Measurements from ENCODE around the gene SLC5A12. TPM values are rescaled to one million over a fixed set of nuclear protein-coding genes. Genes with fewer than 3 reads are reported as not detected.

SLC5A12 gene
- under 1 TPM in 1 of 6 donors, not detected in 5; 0.24 TPM for total RNA-seq
- polyA plus RNA-seq, result not detected

- DNase-seq (no peak), FAIRE-seq (no peak), ATAC-seq (no peak)
- Histone ChIP-seq H3K4me3 (no peak within 1 kb of the TSS), H3K27me3 (no peaks in the 10 kb centered on the region), H3K27ac (no peak within 1 kb of the TSS), H3K9me3 (no peaks in the 10 kb centered on the region), H3K4me1 (no peaks in the 10 kb centered on the region), H3K36me3 (no peaks in the 10 kb centered on the region)
- intact Hi-C loops (cut with DNase I), result no loop called here
- TF ChIP-seq CTCF (IDR thresholded peaks at IDR 0.05), result no peak
- 7 to 12% methylated on average over 3 of the region's 3 CpGs for WGBS, 2 donors
Observed at GRCh38 chr11:26721948-26722475, at the start of gene SLC5A12. Gene SLC5A12 (minus strand): TSS chr11:26722060. CDS start chr11:26721714, 346 bp downstream.

- Histone ChIP-seq H3K27ac (no peak overlapping the region), H3K4me1 (no peaks in the 10 kb centered on the region), H3K36me3 (no peaks in the 10 kb centered on the region), H3K27me3 (no peaks in the 10 kb centered on the region), H3K4me3 (no peak overlapping the region), H3K9me3 (no peaks in the 10 kb centered on the region)
- no peak for DNase-seq
- no peak for ATAC-seq
- intact Hi-C loops (cut with DNase I), result no loop called here
- no peak for TF ChIP-seq CTCF (IDR thresholded peaks at IDR 0.05)
- FAIRE-seq, result no peak
Observed at GRCh38 chr11:26769027-26769426, 47.2 kb upstream of the SLC5A12 start.

- H3K9me3 ChIP-seq, result no peaks in the 10 kb centered on the region
- no peaks in the 10 kb centered on the region for H3K36me3 ChIP-seq
- no peak for ATAC-seq
- no peak for DNase-seq
- 95 to 96% methylated on average over 2 of the region's 2 CpGs for WGBS, 2 donors
- H3K4me1 ChIP-seq, result no peaks in the 10 kb centered on the region
- TF ChIP-seq CTCF (IDR thresholded peaks at IDR 0.05), result no peak
- intact Hi-C loops (cut with DNase I), result no loop called here
- no peak overlapping the region for H3K4me3 ChIP-seq
- FAIRE-seq, result no peak
- no peaks in the 10 kb centered on the region for H3K27me3 ChIP-seq
- no peak overlapping the region for H3K27ac ChIP-seq
Observed at GRCh38 chr11:26767060-26767459, 45.2 kb upstream of the SLC5A12 start.

- no peaks in the 10 kb centered on the region for H3K9me3 ChIP-seq
- no peak for TF ChIP-seq CTCF (IDR thresholded peaks at IDR 0.05)
- DNase-seq (no peak), ATAC-seq (no peak), FAIRE-seq (no peak)
- WGBS, 2 donors, result 83 to 89% methylated on average over 3 of the region's 3 CpGs
- H3K27me3 ChIP-seq, result no peaks in the 10 kb centered on the region
- H3K27ac ChIP-seq, result no peak overlapping the region
- H3K4me3 ChIP-seq, result no peak overlapping the region
- no peaks in the 10 kb centered on the region for H3K36me3 ChIP-seq
- no peaks in the 10 kb centered on the region for H3K4me1 ChIP-seq
- intact Hi-C loops (cut with DNase I), result no loop called here
Observed at GRCh38 chr11:26765323-26765722, 43.5 kb upstream of the SLC5A12 start.

GRCh38 chr11:26764825-26765224, 43.0 kb upstream of the SLC5A12 start:
- intact Hi-C loops (cut with DNase I), result no loop called here
- no peak for ATAC-seq
- Histone ChIP-seq H3K4me3 (no peak overlapping the region), H3K27me3 (no peaks in the 10 kb centered on the region), H3K4me1 (no peaks in the 10 kb centered on the region), H3K9me3 (no peaks in the 10 kb centered on the region), H3K27ac (no peak overlapping the region), H3K36me3 (no peaks in the 10 kb centered on the region)
- TF ChIP-seq CTCF (IDR thresholded peaks at IDR 0.05), result no peak
- FAIRE-seq, result no peak
- WGBS, 2 donors, result 37 to 47% methylated on average over 3 of the region's 3 CpGs
- DNase-seq, result no peak

Measured in pancreas (tissue), 10 donors.